ENCODE measurements around the gene RAP2C.
A peak's percentile ranks its signal among the peaks of the same experiment; 100 is the strongest.

Gene RAP2C

DNA sequence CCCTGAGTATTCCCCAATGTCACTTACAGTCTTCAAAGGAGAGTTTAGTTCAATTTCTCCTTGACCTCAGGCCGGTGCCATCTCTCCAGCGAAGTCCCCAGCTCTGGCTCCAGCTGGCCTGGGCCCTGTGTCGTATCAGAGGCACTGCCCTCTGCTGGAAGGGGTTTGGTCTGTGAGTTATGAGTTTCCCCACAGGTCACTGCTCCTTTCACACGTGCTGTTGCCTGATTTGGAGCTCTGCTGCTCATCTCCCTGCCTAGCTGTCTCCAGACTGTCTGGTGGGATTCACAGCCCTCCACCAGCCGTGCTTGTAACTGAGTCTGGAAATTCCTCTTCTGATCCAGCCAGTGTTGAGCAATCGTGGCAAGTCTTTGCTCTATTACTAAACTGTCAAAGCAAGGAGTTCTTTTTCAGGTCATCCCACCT is at the start of gene RAP2C:
TSS of gene RAP2C (minus strand) at position 105 of the 426 bp plus-strand sequence. CDS start 2,179 bp downstream, outside the sequence.
- peak; percentile 76 for DNase-seq

DNA sequence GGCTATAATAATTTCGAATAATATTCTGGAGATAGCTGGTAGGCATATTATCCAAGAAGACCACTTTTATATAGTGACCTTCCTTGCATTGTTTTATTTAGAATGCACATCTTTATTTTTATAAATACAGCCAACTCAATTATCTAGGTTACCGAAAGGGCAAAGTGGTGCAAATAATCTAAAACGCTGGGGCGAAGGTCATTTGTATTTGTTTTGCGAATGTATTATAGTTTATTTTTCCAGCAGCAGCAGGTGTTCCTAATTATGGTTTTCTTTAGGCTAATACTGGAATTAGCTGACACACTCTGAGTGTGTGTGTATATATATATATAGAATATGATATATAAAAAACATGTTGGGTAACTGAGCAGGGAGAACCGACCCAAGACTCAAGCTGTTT is 48.1 kb upstream of the RAP2C start:
- DNase-seq: no peak

DNA sequence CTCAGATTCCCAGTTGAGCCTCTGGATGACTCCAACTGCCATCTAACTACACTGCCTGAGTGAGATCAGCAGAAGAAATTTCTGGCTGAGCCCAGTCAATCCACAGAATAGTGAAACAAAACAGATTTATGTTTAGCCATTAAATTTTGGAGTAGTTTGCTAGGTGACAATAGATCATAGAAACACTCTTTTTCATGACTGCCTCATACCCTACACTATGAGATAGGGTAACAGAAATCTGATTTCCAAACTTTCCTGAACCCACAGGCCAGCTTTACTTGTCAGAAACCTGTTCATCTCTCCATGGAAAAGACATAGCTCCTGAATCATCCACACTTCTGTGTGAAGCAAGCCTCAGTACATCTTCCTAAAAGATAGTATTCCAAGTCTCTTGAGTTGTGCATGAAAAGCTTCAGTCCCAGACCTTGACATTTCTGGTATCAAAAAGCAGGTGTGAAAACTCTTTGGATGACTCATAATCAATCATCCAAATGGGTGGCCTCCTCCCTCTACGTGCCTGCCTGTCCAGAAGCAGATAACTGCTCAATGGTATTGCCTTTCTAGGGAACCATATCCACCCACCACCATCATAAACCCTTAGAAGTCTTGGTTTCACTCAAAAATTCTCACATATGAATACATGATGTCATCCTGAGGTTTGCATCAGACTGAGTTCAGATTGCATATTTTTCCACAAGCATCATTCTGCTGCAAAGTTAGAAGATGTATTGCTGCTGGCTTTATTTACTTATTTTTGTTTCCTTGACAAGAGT is 47.5 kb upstream of the RAP2C start:
- DNase-seq: peak; percentile 44

DNA sequence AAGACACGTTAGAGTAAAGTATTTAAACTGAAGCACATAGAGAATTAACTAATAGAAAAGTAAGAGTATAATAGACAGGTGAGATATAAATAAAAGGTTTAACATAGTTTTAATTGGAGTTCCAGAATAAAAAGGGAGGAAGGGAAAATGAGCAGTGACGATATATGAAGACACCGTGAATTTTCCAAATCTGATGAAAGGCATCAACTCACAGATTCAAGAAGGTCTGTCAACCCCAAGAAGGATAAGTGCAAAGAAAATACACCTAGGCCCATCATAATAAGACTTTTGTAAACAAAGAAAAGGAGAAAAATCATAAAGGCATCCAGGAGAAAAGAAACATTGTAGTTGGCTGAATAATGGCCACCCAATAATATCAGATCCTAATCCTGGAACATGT is 43.9 kb upstream of the RAP2C start:
- no peak for DNase-seq

DNA sequence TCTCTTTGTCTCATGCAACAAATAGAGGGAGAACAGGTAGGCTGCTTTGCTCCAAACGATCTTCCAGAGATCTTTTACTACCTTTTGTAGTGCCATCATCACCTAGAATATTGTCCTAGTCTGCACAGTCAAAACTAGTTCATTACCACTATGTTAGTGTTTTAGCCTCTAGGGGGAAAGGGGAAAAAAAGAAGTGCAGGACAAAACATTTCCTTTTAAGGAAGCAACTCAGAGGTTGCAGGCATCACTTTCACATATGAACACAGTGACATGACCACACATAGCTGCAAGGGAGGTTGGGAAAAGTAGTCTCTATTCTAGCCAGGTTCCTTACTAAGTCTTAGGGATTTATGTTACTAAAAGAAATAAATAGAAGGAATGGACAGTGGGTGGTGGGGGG is 39.3 kb upstream of the RAP2C start:
- DNase-seq: no peak

DNA sequence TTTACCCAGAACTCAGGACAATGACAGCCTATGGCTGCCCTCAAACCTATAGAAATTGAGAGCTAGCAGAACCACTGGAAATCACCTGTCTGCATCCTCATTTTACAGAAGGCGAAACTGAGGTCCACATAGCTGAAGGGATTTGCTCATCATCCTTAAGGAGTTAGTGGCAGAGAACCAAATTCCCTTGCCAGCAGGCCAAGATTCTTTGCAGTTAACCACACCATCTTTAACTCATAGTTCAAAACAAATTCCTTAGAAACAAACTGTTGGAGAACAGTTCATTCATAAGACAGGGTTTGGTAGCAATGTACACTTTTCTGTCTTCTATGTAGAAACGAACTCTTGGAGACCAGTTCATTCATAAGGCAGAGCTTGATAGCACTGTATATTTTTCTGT is 37.9 kb upstream of the RAP2C start:
- DNase-seq: no peak

DNA sequence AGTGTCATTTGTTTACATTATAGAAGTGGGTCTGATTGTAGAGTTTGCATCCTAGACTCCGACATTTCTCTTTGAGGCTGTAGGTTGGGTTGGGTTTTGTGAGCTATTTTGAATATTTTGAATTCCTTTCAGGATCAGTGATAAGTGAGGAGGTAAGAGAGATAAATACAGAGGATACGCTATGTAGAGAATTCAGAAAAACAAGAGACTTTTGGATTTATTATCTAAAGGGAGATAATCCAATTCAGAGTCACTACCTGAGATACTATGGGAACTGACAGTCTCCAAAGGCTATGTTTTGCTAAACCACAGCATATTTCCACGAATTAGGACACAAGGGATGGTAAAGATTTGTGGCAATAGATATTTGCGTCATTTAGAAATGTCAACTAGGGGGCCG is 16.9 kb upstream of the RAP2C start:
- no peak for DNase-seq

DNA sequence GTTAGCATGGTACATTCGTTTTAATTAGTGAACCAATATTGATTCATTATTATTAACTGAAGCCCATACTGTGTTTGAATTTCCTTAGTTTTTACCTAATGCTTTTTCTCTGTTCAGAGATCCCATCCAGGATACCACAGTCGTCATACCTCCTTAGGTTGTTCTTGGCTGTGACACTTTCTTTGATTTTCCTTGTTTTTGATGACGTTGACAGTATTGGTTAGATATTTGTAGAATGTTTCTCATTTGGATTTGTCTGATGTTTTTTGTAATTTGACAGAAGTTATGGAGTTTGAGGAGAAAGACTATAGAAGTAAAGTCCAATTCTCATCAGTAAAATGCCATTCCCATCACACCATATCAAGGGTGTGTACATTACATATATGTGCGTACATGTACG is 16.2 kb upstream of the RAP2C start:
- no peak for DNase-seq

DNA sequence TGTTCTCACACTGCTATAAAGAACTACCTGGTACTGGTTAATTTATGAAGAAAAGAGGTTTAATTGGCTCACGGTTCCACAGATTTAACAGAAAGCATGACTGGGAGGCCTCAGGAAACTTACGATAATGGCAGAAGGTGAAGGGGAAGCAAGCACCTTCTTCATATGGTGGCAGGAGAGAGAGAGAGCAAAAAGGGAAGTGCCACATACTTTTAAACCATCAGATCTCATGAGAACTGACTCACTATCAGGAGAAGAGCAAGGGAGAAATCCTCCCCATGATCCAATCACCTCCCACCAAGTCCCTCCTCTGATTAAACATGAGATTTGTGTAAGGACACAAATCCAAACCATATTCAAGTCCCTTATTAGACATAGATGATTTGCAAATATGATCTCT is 12.3 kb upstream of the RAP2C start:
- no peak for DNase-seq

DNA sequence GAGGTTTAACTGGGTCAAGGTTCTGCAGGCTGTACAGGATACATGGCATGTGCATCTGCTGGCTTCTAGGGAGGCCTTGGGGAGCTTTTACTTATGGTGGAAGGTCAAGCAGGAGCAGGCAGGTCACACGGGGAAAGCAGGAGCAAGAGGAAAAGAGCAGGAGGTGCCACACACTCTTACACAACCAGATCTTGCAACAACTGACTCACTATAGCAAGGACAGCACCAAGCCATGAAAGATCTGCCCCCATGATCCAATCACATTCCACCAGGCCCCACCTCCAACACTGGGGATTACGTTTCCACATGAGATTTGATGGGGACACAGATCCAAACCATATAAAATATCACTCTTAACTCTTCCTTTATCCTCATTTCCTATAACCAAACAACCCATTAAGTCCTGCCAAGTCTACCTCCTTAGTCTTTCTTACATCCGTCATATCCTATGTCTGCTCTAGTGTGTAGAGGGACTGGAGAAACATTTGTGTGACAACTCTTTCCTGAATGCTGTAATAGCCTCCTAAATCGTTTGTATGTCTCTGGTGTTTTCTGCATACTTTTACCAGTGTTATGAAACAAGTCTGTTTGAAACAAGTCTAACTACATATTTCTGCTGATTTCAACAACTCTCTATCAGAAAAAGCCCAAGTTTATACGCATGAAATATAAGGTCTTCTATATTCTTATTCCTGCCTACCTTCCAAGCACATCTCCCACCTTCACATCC is 8.3 kb upstream of the RAP2C start:
- DNase-seq: no peak

DNA sequence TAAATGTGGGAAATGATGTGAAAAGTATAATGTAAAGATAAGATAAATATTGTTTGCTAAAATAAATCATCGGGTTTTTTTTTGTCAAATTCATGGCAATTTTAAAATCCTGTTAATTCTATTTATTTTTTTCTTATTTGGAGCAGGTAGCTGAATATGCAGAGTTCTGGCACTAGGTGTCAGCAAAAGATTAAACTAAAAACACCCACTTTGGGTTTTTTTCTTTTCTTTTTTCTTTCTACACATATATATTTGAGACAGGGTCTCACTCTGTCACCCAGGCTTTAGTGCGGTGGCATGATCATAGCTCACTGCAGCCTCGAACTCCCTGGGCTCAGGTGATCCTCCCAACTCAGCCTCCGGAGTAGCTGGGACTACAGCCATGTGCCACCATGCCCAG is 6.9 kb upstream of the RAP2C start:
- DNase-seq: no peak

DNA sequence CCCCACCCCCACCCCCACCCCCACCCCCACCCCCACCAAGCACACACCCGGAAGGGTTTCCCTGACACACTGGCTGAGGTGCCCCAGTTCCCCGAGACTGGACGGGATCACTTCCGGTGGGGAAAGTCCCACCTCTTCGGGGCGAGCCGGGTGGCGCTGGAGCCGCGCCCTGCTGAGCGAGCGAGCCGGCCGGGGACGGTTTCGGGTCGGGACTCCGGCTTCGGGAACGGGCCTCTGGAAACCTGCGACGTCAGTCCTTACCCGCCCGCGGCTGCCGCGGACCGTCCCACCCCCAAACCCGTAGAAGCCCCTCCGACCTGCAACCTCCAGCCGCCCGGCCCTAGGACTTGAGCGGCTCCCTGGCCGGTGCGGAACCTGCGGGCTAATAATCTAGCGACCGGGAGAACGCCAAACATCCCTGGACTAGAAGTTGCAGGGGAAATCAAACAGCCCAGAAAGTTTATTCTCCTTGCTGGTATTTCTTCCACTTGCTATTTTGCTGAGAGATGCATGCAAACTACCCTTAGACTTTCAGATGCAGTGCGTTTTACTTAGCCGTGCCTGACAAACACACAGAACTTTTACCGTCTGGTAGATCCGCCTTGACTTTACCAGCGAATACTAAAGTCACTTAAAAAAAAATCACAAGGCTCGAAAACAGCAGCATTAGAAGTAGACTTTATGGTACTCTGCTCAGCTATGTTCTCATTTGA is 991 bp downstream of the RAP2C start:
- peak; percentile 89 for DNase-seq

DNA sequence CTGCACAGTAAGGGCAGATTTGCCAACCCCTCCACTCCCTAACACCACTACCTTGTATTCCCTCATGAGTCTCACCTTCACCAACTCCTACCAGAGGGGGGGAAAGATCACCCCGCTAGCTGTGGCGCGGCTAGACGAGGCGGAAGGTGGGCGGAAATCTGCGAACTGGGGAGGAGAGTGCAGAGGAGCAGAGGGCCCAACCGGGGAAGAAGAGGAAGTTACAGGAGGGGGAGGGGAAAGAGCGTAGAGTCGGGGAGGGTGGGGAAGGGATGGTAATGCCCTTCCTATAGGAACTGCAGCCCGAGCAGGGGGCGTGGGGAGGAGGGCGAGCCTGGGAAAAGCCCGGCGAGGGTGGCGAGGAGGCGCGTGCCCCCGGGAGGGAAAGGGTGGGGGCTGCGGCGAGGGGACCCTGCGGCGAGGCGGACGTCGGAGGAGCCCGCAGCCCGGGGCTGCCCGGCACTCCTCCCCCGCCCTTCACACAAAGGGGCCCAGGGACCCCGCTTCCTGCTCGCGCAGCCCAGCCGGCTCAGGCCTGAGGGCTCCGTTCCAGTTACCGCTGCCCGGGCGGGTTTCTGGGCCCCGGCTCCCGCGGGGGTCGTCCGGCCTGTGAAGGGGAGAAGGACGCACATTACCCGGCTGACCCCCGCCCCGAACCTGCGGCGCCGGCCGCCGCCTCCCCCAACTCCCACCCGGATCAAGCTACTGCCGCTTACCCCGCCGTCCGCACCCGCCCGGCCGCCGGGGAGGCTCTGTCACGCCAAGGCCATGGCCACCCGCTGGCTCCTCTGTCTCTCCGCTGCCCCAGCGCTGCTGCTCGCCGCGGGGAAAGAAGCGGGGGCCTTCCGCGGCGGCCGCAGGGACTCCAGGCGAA is 1.8 kb downstream of the RAP2C start:
- DNase-seq: peak; percentile 81

DNA sequence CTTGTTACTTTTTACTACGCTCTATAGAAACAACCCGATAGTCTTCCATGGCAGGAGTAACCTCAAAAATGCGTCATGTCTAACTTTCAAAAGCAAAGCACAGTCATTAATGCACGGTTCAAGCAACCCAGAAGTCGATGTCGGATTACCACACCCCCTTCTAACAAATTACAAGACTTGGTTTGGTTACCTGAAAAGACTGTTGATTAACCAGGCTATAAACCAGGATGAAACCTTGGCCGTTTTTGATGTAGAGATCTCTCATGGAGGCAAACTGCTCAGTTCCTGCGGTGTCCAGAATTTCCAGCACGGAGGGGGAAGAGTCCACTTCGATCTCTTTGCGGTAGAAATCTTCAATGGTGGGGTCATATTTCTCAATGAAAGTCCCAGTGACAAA is 2.4 kb downstream of the RAP2C start:
- peak; percentile 65 for DNase-seq

DNA sequence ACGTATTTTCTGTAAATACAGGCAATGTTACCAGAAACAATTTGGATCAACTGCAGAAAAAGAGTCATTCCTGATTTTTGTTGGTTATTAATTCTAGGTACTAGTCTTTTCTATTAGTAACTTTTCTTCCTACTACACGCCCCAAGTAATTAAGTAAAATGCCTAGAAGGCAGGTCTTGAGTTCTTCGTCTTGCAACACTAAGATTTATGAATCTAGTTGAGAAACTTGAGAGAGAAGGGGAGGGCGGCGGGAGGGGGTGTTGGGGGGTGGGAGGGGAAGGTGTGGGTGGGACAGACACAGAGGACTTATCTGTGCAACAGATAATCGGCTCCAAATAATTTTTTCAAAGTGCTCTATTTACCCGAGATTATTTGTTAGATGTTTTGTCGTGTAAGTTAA is 3.0 kb downstream of the RAP2C start:
- DNase-seq: no peak

DNA sequence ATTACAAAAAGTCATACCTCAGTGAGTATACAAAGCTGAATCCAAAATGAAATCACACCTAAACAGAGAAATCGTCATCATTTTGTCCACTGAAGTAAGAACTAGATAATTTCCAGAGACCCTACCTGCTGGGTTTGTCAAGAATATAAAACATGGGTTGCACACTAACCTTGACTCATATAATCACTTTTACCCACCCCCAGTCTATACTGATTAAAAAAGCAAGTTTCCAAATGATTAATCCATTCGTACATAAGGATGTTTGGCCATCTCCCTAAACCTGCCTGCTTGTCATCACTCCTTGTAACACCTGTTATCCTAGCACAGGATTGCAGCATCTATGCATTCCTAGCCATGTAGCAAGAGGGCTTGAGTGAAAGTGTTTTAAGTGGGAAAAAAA is 4.7 kb downstream of the RAP2C start:
- peak; percentile 63 for DNase-seq

DNA sequence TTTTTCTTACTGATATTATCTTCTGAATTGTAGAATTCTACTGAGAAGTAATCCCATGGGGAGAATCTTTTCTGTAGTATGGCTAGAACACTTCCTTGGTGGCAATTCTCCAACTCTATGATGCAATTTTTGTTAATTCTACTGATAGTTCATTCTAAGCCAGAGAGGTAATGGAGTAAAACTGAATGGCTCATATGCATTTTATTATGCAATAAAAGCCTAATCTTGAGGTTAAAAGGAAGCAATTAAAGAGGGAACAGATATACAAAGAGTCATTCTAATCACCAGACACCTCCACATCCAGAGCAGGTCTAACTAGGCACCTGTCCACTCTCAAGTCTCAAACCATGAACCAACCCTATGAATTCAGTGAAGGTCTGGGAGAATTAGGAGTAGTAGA is 9.7 kb downstream of the RAP2C start:
- no peak for DNase-seq

DNA sequence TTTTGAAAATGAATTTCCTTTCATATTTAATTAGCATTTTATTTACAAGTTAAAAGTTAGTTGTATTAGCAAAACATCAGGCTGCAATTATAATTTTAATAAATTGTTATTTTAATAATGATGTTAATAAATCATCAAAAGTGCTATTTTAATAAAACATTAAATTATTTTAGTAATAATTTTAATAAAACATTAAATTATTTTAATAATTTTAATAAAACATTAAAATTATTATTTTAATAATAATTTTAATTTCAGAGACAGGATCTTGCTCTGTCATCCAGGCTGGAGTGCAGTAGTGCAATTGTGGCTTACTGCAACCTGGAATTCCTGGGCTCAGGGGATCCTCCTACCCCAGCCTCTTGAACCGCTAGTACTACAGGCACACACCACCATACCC is 10.8 kb downstream of the RAP2C start:
- no peak for DNase-seq

DNA sequence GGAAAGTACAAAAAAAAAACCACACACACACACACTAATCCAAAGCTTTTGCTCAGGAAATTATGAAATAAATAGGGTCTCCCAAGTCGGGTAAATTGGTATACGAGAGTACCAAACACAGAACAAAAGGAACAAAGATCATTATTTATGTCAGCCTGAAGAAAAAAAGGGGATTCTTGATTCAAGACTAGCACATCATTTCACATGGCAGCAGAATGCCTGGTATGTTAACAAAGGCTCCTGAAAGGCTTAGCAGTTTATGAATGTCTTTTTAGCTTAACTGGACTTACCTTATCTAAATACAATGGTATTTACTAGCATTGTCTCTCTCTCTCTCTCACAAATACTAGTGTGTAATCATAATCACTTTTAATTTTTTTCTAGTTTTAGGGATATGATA is 11.3 kb downstream of the RAP2C start:
- DNase-seq: no peak

DNA sequence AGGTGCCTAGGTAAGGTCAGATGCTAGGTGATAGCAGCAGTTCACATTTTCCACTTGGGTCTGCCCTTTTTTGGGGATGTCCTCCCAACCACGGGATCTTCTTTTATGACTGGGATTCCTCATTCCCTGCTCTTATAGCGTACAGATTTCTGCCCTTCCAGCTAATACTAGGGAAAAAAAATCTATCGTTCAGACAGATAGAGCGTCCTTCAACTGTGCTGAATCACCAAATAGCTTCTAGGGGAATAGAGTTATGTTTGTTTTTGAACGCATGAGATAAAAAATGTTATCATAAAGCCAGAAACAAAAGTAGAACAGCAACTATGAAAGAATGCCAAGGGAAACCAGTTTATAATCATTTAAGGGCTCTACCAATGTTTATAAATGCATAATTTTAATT is 13.0 kb downstream of the RAP2C start:
- no peak for DNase-seq

DNA sequence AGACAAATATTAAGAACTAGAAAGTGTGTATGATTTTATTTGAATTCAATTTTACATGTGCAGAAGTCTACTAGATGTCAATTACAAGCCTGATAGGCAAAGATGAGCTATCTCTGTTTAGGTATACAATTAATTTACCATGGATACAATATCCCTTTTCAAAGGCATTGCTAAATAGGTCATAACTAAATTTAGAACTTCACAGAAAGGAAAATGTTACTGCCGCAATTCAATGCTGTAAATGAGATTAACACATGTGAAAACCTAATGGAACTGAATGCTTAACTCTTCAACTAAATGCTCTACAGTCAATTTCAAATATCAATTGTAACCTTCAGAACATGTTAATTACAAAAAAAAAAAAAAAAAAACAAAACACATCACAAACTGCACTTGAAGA is 14.6 kb downstream of the RAP2C start:
- no peak for DNase-seq

DNA sequence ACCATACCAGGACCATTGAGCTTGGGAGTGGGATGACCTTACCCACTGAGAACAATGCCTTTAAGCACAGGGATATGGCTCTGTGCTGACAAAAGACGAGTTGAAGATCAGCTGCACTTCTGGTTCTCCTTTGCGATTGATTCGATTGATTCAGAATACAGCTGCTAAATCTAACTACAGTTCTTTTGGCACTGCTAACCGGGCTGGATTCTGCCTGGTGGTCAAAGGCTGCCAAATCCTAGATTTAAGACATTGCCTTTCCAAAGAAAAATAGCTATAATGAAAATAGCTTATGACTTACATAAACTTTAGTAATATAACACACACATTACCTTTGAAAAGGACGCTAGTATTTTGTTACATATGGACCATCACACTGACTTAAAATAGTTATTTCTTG is 18.3 kb downstream of the RAP2C start:
- no peak for DNase-seq

DNA sequence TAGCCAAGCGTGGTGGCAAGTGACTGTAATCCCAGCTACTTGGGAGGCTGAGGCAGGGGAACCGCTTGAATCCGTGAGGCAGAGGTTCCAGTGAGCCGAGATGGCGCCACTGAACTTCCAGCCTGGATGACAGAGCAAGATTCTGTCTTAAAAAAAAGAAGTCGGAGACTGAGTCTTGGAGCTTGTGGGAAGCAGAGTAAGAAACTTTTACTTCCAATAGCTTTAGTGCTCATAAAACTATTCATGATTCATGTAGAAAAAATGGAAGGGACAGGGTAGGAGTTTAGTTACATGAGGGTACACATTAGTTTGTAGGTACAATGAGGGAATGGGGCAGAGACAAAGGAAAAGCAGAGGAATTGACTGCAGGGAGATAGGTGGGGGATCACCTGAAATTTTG is 19.3 kb downstream of the RAP2C start:
- no peak for DNase-seq

Measured in activated CD4-positive, alpha-beta T cell treated with anti-CD3 and anti-CD28 coated beads, Interleukin-10, Interleukin-2, amounts not matched to agents 100 ng/mL and 50 ng/mL, durations not matched to agents 16 hours and 8 hours (primary cell).